Hematopoietic multipotent progenitor cell treated with erythropoietin and hydrocortisone succinate and interleukin-3 and kit ligand, for 6 days (in vitro differentiated cells): ENCODE data around the gene LRRTM3.

ENCODE experiments used
- DNase-seq: peaks from one replicate; pipeline ENCODE4 v3.0.0-alpha.2; 2015

LRRTM3 gene

DNA sequence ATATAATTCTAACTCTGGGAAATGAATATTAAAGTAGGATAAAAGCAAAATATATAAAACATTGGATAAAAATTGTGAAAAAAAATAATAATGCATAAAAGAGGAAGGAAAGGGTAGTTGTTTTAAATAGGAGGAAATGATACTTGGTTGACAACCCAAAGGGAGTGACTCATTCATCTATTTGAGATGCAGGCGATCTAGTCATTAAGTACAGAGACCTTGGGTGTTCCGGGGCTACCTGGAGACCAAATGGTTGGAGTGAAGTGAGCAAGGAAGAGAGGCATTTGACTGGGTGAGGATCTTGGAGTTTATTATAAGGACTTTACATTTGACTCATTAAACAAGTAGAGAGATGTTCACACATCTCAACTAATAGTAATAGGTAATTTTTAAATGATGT, 111.0 kb downstream of the LRRTM3 start:
- no peak for DNase-seq

DNA sequence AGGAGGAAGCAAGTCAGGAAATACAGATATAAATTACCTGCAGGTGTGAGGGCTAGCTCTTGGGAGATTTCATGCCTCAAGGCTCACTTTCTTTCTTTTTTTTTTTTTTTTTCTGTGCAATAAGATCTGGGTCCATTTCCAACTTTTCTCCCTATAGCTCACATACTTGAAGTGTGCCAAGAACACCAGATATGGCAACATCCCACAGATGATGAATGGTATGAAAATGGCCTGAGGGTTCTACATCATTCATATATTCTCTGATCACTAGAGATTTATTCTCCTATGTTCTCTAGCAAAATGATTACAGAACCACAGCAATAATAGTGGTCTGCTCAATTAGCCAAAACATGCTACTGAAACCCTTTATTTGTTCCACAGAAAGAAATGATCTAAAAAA, 117.2 kb downstream of the LRRTM3 start:
- DNase-seq: no peak

DNA sequence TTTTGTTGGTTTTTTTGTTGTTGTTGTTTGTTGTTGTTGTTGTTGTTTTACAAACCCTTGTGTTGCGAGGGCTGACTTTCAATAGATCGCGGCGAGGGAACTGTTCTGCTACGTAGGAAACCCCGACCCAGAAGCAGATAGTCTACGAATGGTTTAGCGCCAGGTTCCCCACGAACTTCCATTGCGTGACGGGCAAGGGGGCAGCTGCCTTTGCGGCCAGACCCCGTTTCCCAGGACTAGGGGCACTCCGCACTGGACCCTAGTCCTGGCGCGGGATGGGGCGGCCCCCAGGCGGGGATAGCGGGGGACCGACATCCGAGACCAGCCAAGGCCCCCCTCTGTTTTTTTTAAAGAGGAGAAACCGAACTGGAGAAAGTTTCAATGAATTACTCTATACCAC, 119.6 kb downstream of the LRRTM3 start:
- DNase-seq: no peak

DNA sequence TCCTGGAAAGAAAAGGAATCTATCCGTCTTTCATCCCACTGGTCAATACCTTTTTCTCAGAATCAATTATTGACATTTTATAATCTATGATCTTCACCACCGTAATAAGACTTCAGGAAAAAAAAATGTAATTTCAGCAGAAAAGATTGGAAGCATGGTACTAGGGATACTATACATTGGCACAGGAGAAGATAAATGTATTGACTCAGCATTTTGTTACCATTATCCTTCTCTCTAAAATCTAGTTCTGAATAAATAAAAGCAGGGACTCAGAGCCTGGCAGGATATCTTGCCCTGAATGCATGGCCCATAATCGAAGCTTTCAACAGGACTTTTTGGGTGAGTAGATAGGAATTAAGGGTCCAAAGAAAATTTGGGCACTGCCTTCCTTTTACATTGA, 120.7 kb downstream of the LRRTM3 start:
- no peak for DNase-seq

DNA sequence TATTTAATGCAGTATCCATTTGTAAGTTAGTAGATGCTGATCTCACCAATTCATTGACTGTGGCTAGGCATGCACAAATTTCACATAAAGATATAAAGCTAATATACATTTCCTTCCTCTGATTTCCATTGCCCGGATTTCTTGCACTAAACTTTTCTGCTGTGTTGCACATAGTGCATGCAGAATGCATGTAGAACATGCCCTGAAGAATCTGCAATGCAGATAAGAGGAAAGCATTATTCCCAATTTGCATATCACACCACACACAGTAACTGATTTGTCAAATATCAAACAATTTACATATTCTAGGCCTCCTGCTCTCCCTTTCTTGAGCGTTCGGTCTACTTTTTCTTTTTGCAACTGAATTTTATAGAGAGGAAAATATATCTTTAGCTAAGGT, 124.2 kb downstream of the LRRTM3 start:
- no peak for DNase-seq

DNA sequence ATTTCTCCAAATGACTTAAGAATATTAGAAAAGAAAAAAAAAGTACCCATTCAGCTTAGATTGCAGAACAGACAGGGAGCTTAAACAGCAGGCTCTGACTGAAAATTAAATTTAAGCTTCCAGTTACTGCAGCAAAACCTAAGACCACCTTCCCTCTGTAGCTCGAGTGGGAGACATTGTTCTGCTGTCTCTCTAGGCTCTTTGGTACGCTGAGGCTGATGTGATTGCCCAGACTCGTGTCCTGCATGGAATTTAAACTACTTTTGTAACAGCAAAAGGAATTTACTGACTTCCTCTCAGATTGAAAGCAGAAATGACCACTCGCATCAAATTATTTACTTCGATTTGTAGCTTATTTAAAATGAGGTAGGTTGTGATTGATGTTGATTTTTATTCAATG, 124.6 kb downstream of the LRRTM3 start:
- DNase-seq: no peak

DNA sequence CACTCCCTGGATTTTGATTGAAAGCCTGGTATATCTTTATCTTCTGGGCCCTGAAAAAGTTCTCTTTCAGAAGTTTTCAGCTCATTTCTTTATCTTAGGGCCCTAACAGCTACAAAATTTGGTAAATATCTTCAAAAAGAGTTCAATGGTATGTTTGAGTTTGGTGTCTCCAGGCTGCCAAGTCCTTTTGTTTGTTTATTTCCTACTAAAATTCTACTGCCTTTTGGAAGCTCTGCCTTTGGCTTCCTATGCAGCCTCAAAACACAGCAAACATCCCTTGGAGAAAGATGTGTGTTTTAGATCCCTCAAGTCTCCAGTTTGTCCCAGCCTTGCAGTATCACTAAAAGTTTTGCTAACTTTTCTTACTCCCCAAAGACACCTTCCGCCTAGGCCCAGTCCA, 146.8 kb downstream of the LRRTM3 start:
- no peak for DNase-seq

DNA sequence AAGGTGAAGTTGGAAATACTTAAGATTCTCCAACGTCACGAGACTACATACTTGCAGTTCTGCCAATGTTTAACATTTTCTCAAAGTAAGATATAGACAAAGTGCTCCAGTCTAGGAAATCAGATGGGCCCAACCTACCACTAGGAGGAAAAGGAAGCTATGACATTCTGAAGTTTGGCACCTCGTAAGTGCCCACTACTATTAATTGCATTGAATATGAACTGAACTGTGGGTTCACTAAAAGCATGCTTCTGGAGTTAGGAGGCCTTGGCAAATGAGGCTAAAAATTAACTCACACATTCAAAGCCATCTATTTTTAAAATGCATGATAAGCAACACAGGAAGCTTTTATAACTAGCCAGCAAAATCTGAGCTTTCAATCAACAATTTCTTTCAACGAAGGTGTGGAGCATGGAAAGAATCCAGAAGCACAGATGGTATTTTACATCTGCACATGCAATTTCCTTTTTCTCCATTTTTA, 149.7 kb downstream of the LRRTM3 start:
- DNase-seq: no peak

DNA sequence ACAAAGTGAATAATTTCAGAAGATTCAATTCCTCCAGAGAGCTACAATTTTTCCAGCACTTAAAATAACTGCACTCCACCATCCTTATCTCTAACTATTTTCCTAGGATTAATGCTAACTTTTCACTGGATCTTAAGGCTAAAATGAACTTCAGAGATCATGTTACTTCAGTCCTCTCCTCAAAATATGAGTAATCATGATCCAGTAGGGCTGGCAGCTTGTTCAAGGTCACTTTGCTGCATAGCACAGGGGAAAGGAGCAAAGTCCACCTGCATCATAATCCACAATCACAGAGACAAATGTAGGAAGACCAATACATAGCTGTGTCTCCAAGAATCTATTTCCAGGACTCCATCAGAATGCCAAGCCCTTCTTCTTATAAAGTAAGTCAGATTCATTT, 150.3 kb downstream of the LRRTM3 start:
- DNase-seq: no peak

DNA sequence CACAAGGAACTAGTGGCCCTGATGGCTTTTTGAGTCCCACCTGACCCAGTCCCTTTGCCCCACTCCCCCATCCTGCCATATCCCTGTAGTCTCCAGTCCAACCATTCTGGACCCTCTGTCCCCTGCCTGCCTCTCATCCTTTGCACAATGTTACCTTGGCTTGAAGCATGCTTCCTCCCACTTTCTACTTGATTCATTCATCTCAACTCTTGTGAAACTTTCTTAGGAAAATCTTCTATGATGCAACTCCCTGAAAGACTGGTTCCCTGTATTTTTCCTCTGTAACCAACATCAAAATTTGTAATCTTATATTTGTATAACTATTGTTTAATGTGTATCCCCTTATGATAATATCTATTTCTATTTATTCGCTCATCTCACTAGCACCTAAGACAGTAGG, 151.5 kb downstream of the LRRTM3 start:
- no peak for DNase-seq

DNA sequence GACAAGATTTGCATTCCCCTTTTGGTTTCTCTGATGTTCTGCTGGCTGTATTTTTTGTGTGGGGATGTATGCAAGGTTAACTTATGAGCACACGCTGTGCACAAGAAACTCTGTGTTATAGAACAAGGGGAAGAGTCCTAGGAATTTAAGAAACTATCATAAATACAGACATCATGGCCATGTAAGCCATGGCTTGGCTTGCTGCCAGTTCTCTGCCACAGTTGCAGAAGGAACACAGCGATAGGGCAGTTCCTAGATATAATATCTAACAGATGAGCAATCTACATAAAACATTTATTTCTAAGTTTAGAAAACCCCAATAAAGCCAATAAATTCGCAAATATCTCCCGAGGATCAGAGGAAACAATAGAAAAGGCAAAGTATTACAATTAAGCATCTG, 153.3 kb downstream of the LRRTM3 start:
- DNase-seq: peak; percentile 80

DNA sequence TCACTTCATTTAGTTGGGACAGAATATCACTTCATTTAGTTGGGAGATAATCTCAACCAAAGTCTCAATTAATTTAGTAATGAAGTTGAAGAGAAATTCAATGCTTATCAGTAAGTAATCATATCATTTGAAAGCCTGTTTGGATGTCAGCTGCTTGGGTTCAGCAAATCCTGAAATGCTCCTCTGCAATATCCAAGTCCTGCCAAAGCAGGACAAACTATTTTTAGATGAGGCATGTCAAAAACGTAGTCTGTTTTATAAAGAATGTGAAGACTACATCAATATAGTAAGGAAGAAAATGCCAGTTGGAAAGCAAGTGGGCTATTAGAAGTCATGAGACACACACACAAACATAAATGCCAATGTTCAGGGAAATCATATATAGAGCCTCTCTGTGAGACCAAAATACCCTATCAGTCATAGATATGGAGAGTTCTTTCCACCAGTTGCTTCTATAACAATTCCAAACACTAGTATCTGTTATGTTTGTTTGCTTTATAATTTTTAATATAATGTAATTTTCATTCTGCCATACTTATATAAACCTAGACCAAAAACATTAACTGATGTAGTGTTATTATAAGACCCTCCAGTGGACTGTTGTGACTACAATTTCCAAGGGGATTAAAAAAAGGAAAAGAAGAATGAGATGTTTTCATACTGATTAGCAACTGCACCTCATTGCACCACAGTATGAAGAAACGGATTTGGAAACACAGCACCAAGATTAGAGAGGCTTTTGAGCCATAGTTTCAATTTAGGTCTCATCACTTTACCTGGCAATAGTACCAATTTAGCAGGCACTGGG, 160.7 kb downstream of the LRRTM3 start:
- DNase-seq: no peak

DNA sequence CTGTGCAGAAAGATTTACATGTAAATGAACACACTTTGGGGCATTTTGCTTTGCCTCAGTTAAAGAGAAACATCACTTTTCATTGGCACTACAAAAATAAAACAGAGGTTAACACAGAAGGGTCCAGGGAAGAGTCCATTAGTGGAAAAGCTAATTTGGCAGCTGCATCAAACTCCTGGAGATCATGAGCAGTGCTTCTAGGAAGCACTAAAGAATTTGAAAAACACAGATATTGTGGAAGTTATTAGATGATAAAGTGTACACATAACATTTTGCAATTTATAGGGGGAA, 161.2 kb downstream of the LRRTM3 start:
- DNase-seq: no peak

DNA sequence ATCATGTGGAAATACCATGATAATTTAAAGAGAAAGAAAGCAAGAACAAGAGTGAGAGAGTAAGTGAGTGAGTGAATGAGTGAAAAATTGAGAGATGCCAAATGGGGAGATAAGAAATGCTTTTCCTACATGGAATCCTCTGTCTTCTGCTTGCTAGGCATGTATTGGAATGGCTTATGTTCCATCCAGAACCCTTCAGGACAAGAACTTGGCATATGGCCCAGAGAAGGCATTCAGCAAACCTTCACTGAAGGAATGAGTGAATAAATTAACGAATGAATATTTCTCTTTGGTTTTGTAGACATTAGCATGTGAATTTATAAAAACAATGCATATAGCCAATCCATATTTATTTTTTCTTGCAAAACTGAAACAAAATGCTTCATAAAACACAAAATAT, 162.2 kb downstream of the LRRTM3 start:
- DNase-seq: no peak

DNA sequence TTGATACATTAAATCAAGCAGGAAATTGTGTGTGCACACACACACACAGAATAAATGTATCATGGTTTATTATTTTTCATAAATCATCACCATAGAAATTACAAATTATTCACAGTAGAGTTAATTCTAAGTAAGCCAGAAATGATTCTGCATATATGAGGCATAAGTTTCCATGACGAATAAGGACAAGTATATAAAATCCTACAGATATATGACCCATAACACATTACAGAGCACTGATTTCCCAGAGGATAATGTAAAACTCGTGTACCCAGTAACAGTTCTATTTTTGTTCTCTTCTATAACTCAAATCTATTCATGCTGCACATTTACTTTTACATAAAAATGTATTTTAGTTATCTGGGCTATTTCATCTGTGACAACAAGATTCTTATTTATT, 169.7 kb downstream of the LRRTM3 start:
- DNase-seq: no peak

DNA sequence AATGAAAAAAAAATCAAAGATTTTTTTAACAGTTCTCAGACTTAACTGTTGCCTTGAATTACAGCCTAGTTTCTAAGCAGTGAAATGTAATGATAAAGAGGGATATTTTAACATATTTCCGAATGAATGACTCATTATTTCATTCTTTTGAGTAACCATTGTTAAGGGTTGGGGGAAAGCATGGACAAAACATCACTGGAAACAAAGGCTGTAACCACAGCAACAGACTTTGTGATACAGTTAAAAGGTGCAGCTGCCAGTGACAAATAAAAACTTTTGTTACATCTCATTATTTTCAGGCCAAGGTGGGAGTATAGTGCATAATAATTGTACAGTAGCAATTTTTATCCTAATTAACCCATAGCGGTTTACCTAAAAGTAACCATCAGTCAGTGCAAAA, 172.6 kb downstream of the LRRTM3 start:
- DNase-seq: no peak

DNA sequence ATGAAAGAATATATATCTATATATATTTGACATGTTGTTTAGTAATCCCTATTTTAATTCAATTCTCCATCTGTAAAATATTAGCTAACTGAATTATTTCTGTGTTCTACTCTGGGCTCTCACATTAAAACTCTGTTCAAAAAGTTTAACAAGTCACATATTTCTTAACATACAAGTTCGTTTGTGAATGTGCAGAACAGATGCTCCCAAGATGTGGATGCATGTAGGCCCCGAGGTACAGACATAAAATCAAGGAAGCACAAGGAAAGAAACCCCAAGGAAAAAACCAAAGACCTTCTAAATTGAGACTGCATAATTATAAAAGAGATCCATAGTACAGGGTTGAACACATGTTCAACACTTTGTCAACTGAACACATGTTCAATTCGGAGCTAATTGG, 175.1 kb downstream of the LRRTM3 start:
- DNase-seq: no peak

DNA sequence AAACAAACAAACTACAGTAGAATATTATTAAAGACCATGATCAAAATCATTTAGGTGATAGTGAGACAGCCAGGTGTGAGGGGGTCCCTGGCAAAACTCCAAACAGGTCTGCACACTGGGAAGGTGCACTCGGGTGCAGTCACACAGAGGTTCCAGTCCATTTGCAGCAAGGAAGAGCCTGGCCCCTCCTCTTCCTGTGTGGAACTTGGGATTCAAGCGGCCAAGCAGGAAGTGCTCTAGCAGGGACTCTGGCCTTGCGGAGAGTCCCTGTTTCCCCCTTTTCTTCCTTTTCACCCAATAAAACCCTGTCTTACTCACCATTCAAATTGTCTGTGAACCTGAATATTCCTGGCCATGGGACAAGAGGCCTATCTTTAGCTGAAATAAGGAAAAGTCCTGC, 181.8 kb downstream of the LRRTM3 start:
- DNase-seq: no peak

DNA sequence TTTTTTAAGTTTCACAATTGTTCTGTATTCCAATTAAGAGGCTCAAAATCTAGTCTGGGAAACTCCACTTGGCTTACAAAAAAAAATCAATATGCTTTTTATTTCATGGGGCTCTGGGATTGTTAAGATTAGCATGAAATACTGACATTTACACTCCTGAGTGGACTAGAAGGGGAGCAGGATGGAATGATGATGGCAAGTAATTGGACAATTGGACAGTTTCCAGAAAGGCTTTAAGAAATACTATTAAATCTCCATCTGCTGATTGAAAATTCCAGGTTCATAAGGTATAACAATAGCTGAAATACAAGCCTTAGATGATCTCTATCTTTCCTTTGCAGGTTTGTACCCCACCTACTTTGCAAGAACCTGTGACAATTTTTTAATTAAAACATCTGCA, 184.4 kb downstream of the LRRTM3 start:
- DNase-seq: no peak

DNA sequence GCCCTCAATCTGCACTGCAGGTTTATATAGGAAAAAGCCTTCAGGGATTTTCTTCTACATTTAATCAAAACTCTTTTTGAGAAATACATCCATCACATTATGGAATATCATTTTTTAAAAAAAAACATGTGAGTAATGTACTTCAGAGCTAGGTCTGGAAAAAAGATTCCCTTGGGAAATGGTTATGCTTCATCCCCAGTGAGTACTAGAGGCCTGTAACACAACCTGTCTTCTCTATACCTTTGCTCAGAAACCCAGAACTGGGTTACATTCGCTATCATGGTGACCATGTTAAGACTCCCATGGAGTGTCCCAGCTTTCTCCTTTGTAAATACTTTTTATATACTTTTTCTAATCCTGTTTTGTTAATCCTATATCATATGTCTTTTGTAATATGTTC, 186.9 kb downstream of the LRRTM3 start:
- DNase-seq: no peak

DNA sequence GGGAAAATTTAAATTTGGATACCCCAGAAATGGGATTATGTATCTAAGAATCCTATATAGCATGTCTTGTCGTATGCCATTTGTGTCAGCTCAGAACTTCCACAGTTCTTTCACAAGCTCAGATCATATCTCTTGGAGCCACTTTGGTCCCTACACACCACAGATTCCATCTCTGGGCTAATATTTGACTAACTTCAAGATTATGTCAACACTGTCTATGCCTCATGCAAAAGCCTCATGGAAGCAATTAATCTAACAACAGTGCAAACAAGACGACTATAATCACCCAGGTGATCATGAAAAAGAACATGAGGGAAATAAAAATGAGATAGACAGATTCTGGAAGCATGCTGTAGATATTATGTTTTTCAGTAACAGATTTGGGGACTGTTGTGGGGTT, 189.1 kb downstream of the LRRTM3 start:
- DNase-seq: no peak

DNA sequence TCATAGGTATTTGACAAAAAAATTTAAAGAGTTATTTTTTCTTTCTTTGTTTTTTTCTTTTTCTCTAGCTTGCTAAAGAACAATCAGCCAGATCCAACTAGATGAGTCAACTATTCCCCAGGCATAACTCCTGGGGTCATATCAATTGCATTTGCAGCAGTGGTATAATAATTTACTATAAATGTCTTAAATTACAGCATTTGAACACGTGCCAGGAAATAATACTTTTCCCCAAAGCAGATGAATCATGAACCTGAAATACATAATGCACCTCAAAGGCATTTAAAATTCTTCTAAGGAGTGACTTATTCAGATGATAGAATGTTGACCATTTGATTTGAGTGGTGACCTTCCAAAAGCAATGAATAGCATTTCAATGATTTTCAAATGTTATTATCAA, 190.1 kb downstream of the LRRTM3 start:
- DNase-seq: no peak

DNA sequence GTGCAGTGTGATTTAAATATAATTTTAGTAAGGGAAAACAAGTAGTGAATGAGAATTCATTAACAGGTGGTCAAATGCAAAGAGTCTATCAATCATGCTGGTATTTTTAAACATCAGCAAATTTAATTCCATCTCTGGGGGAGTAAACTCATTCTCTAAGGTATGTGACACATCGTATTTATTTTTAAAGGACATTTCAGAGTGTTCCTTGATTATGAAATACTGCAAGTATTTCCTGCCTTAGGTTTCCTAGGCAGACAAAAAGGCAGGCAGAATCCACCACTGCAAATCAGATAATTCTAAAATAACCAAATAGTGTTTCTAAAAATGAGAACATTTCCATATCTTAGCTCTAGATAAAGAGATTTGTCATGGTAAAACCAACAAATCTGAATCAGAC, 193.8 kb downstream of the LRRTM3 start:
- no peak for DNase-seq

DNA sequence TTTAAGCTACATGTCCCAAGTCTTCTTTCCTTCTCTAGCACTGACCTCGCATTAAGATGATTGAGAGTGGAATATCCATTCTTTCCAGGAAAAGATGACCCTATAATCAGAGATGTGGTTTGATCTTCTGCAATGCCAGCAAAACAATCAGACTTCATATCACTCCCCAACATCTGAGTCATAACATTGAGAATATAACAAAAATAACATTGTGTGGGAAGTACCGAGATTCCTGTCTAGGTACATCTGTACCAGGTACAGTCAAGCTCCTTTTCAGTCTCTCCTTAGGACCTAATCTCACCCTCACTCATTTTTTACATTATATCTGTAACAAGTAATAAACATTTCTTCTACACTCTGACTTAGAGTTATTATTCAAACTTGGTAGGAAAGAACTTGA, 201.6 kb downstream of the LRRTM3 start:
- no peak for DNase-seq

DNA sequence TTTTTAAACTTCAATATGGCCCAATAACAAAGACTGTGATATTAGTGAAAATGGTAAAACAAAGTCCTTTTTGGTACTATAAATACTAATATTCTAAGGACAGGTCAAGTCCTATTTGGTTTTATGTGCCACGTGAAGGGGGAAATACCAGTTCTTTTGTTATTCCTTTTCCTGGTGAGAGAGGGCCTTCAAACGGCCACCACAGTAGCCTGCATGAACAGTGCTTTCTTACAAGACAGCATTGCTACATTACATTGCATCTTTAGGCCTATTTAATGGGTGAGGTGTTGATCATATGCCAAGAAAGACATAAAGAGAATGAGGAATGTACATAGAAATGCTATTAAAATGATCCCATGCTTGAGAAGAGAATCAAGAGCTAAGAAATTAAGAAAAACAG, 214.8 kb downstream of the LRRTM3 start:
- no peak for DNase-seq

DNA sequence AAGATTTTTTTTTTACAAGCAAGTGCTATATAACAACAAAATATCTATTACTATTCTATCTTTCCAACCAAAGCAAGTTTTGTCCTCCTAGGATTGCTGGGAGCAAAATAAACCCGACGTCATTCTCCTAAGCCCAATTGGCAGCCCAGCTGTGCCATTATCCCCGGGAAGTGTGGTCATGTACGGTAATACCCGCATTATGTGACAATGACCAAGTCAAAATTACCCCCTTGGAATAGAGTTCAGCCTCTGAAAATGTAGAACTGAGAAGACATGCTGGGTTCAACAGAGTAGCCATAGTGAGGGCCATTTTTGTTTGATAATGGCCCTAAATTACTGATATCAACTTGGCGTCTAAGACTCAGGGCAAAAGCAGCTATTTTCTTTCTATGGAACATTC, 215.5 kb downstream of the LRRTM3 start:
- no peak for DNase-seq
